CD4-positive, CD25-positive, alpha-beta regulatory T cell (primary cell): ENCODE measurements around the gene CCDC3. TPM values are rescaled to one million over a fixed set of nuclear protein-coding genes. Genes with fewer than 3 reads are reported as not detected.

ENCODE experiments used
- ATAC-seq, 2 donors: fragments of 150-1000 bp; cut with Tn5 transposase; one replicate each; pipeline ENCODE4 v1.10.0; 2021; ENCODE audit warnings: low read depth in 2 of 2, moderate number of reproducible peaks in 2 of 2, moderate library complexity in 1 of 2
- DNase-seq, 3 donors: peaks; one replicate each; pipeline versions ENCODE4 v3.0.0 to v3.0.0-alpha.2; 2012 to 2022; ENCODE audit warnings: mixed read lengths in 1 of 3
- H3K27ac ChIP-seq: one replicate; pipeline ENCODE4 v1.7.0; 2013; ENCODE audit warnings: mild to moderate bottlenecking, low read length; ENCODE audit not compliant: insufficient read depth, poor library complexity, severe bottlenecking
- H3K27me3 ChIP-seq: one replicate; pipeline ENCODE4 v1.7.0; 2013; ENCODE audit warnings: low read length; ENCODE audit not compliant: control insufficient read depth, insufficient read depth
- H3K36me3 ChIP-seq: one replicate; pipeline ENCODE4 v1.7.0; 2013; ENCODE audit warnings: mild to moderate bottlenecking, low read length, moderate library complexity; ENCODE audit not compliant: control insufficient read depth, insufficient read depth
- H3K4me1 ChIP-seq: 2 replicates; pipeline ENCODE4 v1.7.0; 2013; ENCODE audit warnings: mild to moderate bottlenecking, low read length; ENCODE audit not compliant: insufficient read depth, control insufficient read depth, poor library complexity, severe bottlenecking
- H3K4me3 ChIP-seq: one replicate; pipeline ENCODE4 v1.7.0; 2013; ENCODE audit warnings: low read depth, mild to moderate bottlenecking, low read length, moderate library complexity
- H3K9me3 ChIP-seq, 2 experiments: 1 replicate in 1 of 2; 2 replicates in 1 of 2; pipeline ENCODE4 v1.7.0; 2013; ENCODE audit warnings: low read length in 2 of 2, mild to moderate bottlenecking in 1 of 2, moderate library complexity in 1 of 2; ENCODE audit not compliant: control insufficient read depth in 2 of 2
- H3K27ac Mint-ChIP-seq, 3 donors: one replicate each; pipeline ENCODE4 v1.8.0; 2020 to 2022; ENCODE audit warnings: mild to moderate bottlenecking in 3 of 3, mixed read lengths in 3 of 3, moderate library complexity in 2 of 3
- H3K27me3 Mint-ChIP-seq: one replicate; pipeline ENCODE4 v1.8.0; 2022; ENCODE audit warnings: mild to moderate bottlenecking, mixed read lengths
- H3K36me3 Mint-ChIP-seq: one replicate; pipeline ENCODE4 v1.8.0; 2020; ENCODE audit warnings: mixed read lengths
- H3K4me1 Mint-ChIP-seq, 4 donors: one replicate each; pipeline ENCODE4 v1.8.0; 2020 to 2022; ENCODE audit warnings: mixed read lengths in 4 of 4, mild to moderate bottlenecking in 1 of 4
- H3K4me3 Mint-ChIP-seq, 4 donors: one replicate each; pipeline ENCODE4 v1.8.0; 2020 to 2022; ENCODE audit warnings: mild to moderate bottlenecking in 4 of 4, mixed read lengths in 4 of 4, moderate library complexity in 3 of 4
- H3K9me3 Mint-ChIP-seq, 7 donors: one replicate each; pipeline ENCODE4 v1.8.0; 2020 to 2022; ENCODE audit warnings: mixed read lengths in 7 of 7, mild to moderate bottlenecking in 3 of 7, moderate library complexity in 2 of 7
- polyA plus RNA-seq, 4 donors: library from polyadenylated mRNA; unstranded; fragments of 300-500 nt; fragmentation: Illumina TruSeq; gene quantifications; one replicate each; pipeline ENCODE4 v1.2.3, GENCODE V29; 2021
- total RNA-seq: library from RNA; stranded (reverse); gene quantifications from one replicate; pipeline ENCODE4 v1.2.3, GENCODE V29; 2022

CCDC3 gene
- total and polyA plus RNA-seq, 5 donors from 2014 or later = 0.15 TPM; not detected in 4

GRCh38 chr10:12862459-12862858, 139.1 kb downstream of the CCDC3 start:
- no peaks in the 10 kb centered on the region for H3K4me1 Mint-ChIP-seq
- DNase-seq (no peak), ATAC-seq (no peak)
- H3K4me3 Mint-ChIP-seq = no peak overlapping the region
- H3K4me1 ChIP-seq = no peaks in the 10 kb centered on the region
- no peaks in the 10 kb centered on the region for H3K27me3 ChIP-seq
- H3K27ac ChIP-seq = no peak overlapping the region
- H3K4me3 ChIP-seq = no peak overlapping the region
- H3K27me3 Mint-ChIP-seq = peaks cover 4% of the 10 kb centered on the region
- no peaks in the 10 kb centered on the region for H3K36me3 Mint-ChIP-seq
- H3K9me3 Mint-ChIP-seq = peaks cover 0 to 5% (median 0%) of the 10 kb centered on the region in 7 donors
- no peaks in the 10 kb centered on the region for H3K36me3 ChIP-seq
- no peak overlapping the region for H3K27ac Mint-ChIP-seq
- H3K9me3 ChIP-seq = no peaks in the 10 kb centered on the region

- Histone ChIP-seq H3K27ac (no peak overlapping the region), H3K36me3 (no peaks in the 10 kb centered on the region), H3K4me3 (no peak overlapping the region), H3K27me3 (no peaks in the 10 kb centered on the region), H3K4me1 (no peaks in the 10 kb centered on the region), H3K9me3 (no peaks in the 10 kb centered on the region)
- H3K9me3 Mint-ChIP-seq = peaks cover 0 to 1% (median 0%) of the 10 kb centered on the region in 7 donors
- H3K27ac Mint-ChIP-seq = no peak overlapping the region
- no peaks in the 10 kb centered on the region for H3K36me3 Mint-ChIP-seq
- DNase-seq = no peak
- no peaks in the 10 kb centered on the region for H3K4me1 Mint-ChIP-seq
- no peak overlapping the region for H3K4me3 Mint-ChIP-seq
- peaks cover 11% of the 10 kb centered on the region for H3K27me3 Mint-ChIP-seq
- no peak for ATAC-seq
These were observed 146.5 kb downstream of the CCDC3 start for GRCh38 chr10:12854988-12855387.

GRCh38 chr10:12852687-12853086, 148.8 kb downstream of the CCDC3 start:
- Mint-ChIP-seq H3K4me3 (no peak overlapping the region), H3K27me3 (peaks cover 8% of the 10 kb centered on the region), H3K4me1 (peaks cover 0 to 2% (median 0%) of the 10 kb centered on the region in 4 donors), H3K36me3 (no peaks in the 10 kb centered on the region), H3K9me3 (peaks cover 0 to 3% (median 0%) of the 10 kb centered on the region in 7 donors), H3K27ac (no peak overlapping the region)
- Histone ChIP-seq H3K4me3 (no peak overlapping the region), H3K27ac (no peak overlapping the region), H3K4me1 (no peaks in the 10 kb centered on the region), H3K36me3 (no peaks in the 10 kb centered on the region), H3K9me3 (no peaks in the 10 kb centered on the region), H3K27me3 (no peaks in the 10 kb centered on the region)
- ATAC-seq = no peak
- DNase-seq = no peak

- Mint-ChIP-seq H3K27ac (no peak overlapping the region), H3K4me1 (peaks cover 0 to 2% (median 0%) of the 10 kb centered on the region in 4 donors), H3K27me3 (peaks cover 16% of the 10 kb centered on the region), H3K4me3 (no peak overlapping the region), H3K36me3 (no peaks in the 10 kb centered on the region), H3K9me3 (peaks cover 0 to 3% (median 0%) of the 10 kb centered on the region in 7 donors)
- Histone ChIP-seq H3K36me3 (no peaks in the 10 kb centered on the region), H3K4me3 (no peak overlapping the region), H3K9me3 (no peaks in the 10 kb centered on the region), H3K4me1 (no peaks in the 10 kb centered on the region), H3K27me3 (no peaks in the 10 kb centered on the region), H3K27ac (no peak overlapping the region)
- DNase-seq = peak in 1 of 3 donors; percentile 4
- no peak for ATAC-seq
These were observed 152.0 kb downstream of the CCDC3 start for GRCh38 chr10:12849319-12850181.

- Mint-ChIP-seq H3K4me3 (no peak overlapping the region), H3K9me3 (peaks cover 0 to 2% (median 0%) of the 10 kb centered on the region in 7 donors), H3K27ac (no peak overlapping the region), H3K36me3 (no peaks in the 10 kb centered on the region), H3K4me1 (peaks cover 0 to 2% (median 0%) of the 10 kb centered on the region in 4 donors), H3K27me3 (peaks cover 16% of the 10 kb centered on the region)
- no peak for ATAC-seq
- H3K27ac ChIP-seq = no peak overlapping the region
- H3K9me3 ChIP-seq = no peaks in the 10 kb centered on the region
- DNase-seq = no peak
- no peaks in the 10 kb centered on the region for H3K4me1 ChIP-seq
- no peaks in the 10 kb centered on the region for H3K27me3 ChIP-seq
- no peaks in the 10 kb centered on the region for H3K36me3 ChIP-seq
- H3K4me3 ChIP-seq = no peak overlapping the region
These were observed 152.9 kb downstream of the CCDC3 start for GRCh38 chr10:12848439-12849173.

- no peaks in the 10 kb centered on the region for H3K36me3 ChIP-seq
- DNase-seq (peak in 1 of 3 donors; percentile 25), ATAC-seq (no peak)
- H3K4me1 ChIP-seq = no peaks in the 10 kb centered on the region
- Mint-ChIP-seq H3K36me3 (no peaks in the 10 kb centered on the region), H3K4me3 (no peak overlapping the region), H3K27me3 (peaks cover 16% of the 10 kb centered on the region), H3K4me1 (peaks cover 0 to 2% (median 0%) of the 10 kb centered on the region in 4 donors), H3K27ac (no peak overlapping the region), H3K9me3 (peaks cover 0 to 2% (median 0%) of the 10 kb centered on the region in 7 donors)
- no peaks in the 10 kb centered on the region for H3K9me3 ChIP-seq
- H3K27ac ChIP-seq = no peak overlapping the region
- no peaks in the 10 kb centered on the region for H3K27me3 ChIP-seq
- H3K4me3 ChIP-seq = no peak overlapping the region
These were observed 154.0 kb downstream of the CCDC3 start for GRCh38 chr10:12847361-12847975.

- H3K27ac Mint-ChIP-seq = no peak overlapping the region
- Histone ChIP-seq H3K36me3 (no peaks in the 10 kb centered on the region), H3K27me3 (no peaks in the 10 kb centered on the region), H3K4me1 (no peaks in the 10 kb centered on the region), H3K9me3 (no peaks in the 10 kb centered on the region), H3K27ac (no peak overlapping the region), H3K4me3 (no peak overlapping the region)
- ATAC-seq (no peak), DNase-seq (no peak)
- peaks cover 0 to 2% (median 0%) of the 10 kb centered on the region in 7 donors for H3K9me3 Mint-ChIP-seq
- H3K27me3 Mint-ChIP-seq = peaks cover 16% of the 10 kb centered on the region
- H3K36me3 Mint-ChIP-seq = no peaks in the 10 kb centered on the region
- no peak overlapping the region for H3K4me3 Mint-ChIP-seq
- H3K4me1 Mint-ChIP-seq = peaks cover 0 to 2% (median 0%) of the 10 kb centered on the region in 4 donors
These were observed 154.8 kb downstream of the CCDC3 start for GRCh38 chr10:12846718-12847117.
